Natural killer cell (primary cell): ENCODE measurements around the gene HPSE. TPM values are rescaled to one million over a fixed set of nuclear protein-coding genes. Genes with fewer than 3 reads are reported as not detected.

ENCODE experiments used
- ATAC-seq, 3 donors: fragments of 150-1000 bp in 2 of 3; fragments of 200-7000 bp in 1 of 3; cut with Tn5 transposase; 1 replicate in 1 of 3; 2 replicates in 2 of 3; pipeline ENCODE4 v1.10.0; 2021; ENCODE audit warnings: mild to moderate bottlenecking in 2 of 3, moderate library complexity in 2 of 3
- DNase-seq, 2 donors: peaks; one replicate each; pipeline versions ENCODE4 v3.0.0 to v3.0.0-alpha.2; 2013 to 2021; ENCODE audit warnings: mixed read lengths in 1 of 2
- H3K27ac ChIP-seq: one replicate; pipeline ENCODE4 v1.5.1; 2013; ENCODE audit warnings: mild to moderate bottlenecking, low read length
- H3K27me3 ChIP-seq: one replicate; pipeline ENCODE4 v1.6.1; 2013; ENCODE audit warnings: low read length; ENCODE audit not compliant: control insufficient read depth, insufficient read depth
- H3K36me3 ChIP-seq: one replicate; pipeline ENCODE4 v1.6.1; 2013; ENCODE audit warnings: low read length; ENCODE audit not compliant: control insufficient read depth, insufficient read depth
- H3K4me1 ChIP-seq: one replicate; pipeline ENCODE4 v1.6.1; 2013; ENCODE audit warnings: low read length; ENCODE audit not compliant: control insufficient read depth, insufficient read depth
- H3K4me3 ChIP-seq: one replicate; pipeline ENCODE4 v1.5.1; 2013; ENCODE audit warnings: low read length
- H3K9me3 ChIP-seq: one replicate; pipeline ENCODE4 v1.6.1; 2013; ENCODE audit warnings: low read length; ENCODE audit not compliant: control insufficient read depth, insufficient read depth
- H3K27ac Mint-ChIP-seq, 2 donors: one replicate each; pipeline ENCODE4 v1.8.0; 2022; ENCODE audit warnings: mild to moderate bottlenecking in 2 of 2, mixed read lengths in 2 of 2, moderate library complexity in 1 of 2
- H3K27me3 Mint-ChIP-seq, 2 donors: one replicate each; pipeline ENCODE4 v1.8.0; 2022; ENCODE audit warnings: low read depth in 2 of 2, mixed read lengths in 2 of 2
- H3K36me3 Mint-ChIP-seq: one replicate; pipeline ENCODE4 v1.8.0; 2022; ENCODE audit warnings: mixed read lengths
- H3K4me1 Mint-ChIP-seq, 2 donors: one replicate each; pipeline ENCODE4 v1.8.0; 2022; ENCODE audit warnings: mixed read lengths in 2 of 2
- H3K4me3 Mint-ChIP-seq: one replicate; pipeline ENCODE4 v1.8.0; 2022; ENCODE audit warnings: mild to moderate bottlenecking, moderate library complexity, mixed read lengths
- H3K9me3 Mint-ChIP-seq, 2 donors: one replicate each; pipeline ENCODE4 v1.8.0; 2022; ENCODE audit warnings: mixed read lengths in 2 of 2
- CTCF ChIP-seq: fragments of 200-600 bp; IDR thresholded peaks from one replicate; pipeline ENCODE4 v1.8.0; 2022; ENCODE audit warnings: antibody characterized with exemption
- WGBS: methylation state at CpG from one replicate; pipeline ENCODE4 v1.1.7; 2013; ENCODE audit warnings: missing lambda C conversion rate; ENCODE audit not compliant: insufficient coverage; 5-methylcytosine and 5-hydroxymethylcytosine counted together
- intact Hi-C: fragments of 100-400 bp; cut with micrococcal nuclease; formaldehyde crosslinking; loops from one replicate; pipeline ENCODE4 v1.14.2; 2022
- total RNA-seq, 4 donors: library from RNA; stranded (reverse); fragments of 120-200 nt in 1 of 4; gene quantifications; one replicate each; pipeline versions ENCODE4 v1.2.3 to v1.2.4, GENCODE V29; 2013 to 2022

HPSE gene
- total RNA-seq, 3 donors from 2014 or later (not counting 1 experiment from before 2014, with no cell fraction given): 0.89 to 2.6 (median 1.5) TPM

- intact Hi-C loops: no loop called here
- no peak for DNase-seq
- Mint-ChIP-seq H3K27ac (no peak overlapping the region), H3K4me1 (peaks cover under 1% of the 10 kb centered on the region in 2 donors), H3K36me3 (no peaks in the 10 kb centered on the region), H3K27me3 (no peaks in the 10 kb centered on the region), H3K4me3 (no peak overlapping the region), H3K9me3 (no peaks in the 10 kb centered on the region)
- peaks cover 4% of the 10 kb centered on the region for H3K4me1 ChIP-seq
- 93% methylated on average over 4 of the region's 4 CpGs for WGBS
- no peak overlapping the region for H3K4me3 ChIP-seq
- no peak for ATAC-seq
- TF ChIP-seq CTCF: no peak
- no peak overlapping the region for H3K27ac ChIP-seq
- peaks cover 3% of the 10 kb centered on the region for H3K36me3 ChIP-seq
- no peaks in the 10 kb centered on the region for H3K27me3 ChIP-seq
- H3K9me3 ChIP-seq: no peaks in the 10 kb centered on the region
Observed at GRCh38 chr4:83315341-83315870, 19.2 kb downstream of the HPSE start.

- H3K27me3 Mint-ChIP-seq: peaks cover 0 to 12% of the 10 kb centered on the region in 2 donors
- WGBS: 98% methylated on average over 4 of the region's 4 CpGs
- no peaks in the 10 kb centered on the region for H3K36me3 Mint-ChIP-seq
- TF ChIP-seq CTCF: no peak
- no peaks in the 10 kb centered on the region for H3K36me3 ChIP-seq
- no peaks in the 10 kb centered on the region for H3K4me1 Mint-ChIP-seq
- no peak for ATAC-seq
- H3K27ac ChIP-seq: no peak overlapping the region
- intact Hi-C loops: no loop called here
- no peaks in the 10 kb centered on the region for H3K27me3 ChIP-seq
- no peak for DNase-seq
- H3K4me1 ChIP-seq: no peaks in the 10 kb centered on the region
- H3K9me3 Mint-ChIP-seq: no peaks in the 10 kb centered on the region
- H3K4me3 ChIP-seq: no peak overlapping the region
- no peak overlapping the region for H3K4me3 Mint-ChIP-seq
- H3K27ac Mint-ChIP-seq: no peak overlapping the region
- H3K9me3 ChIP-seq: no peaks in the 10 kb centered on the region
Observed at GRCh38 chr4:83308672-83309071, 26.0 kb downstream of the HPSE start.

- H3K36me3 Mint-ChIP-seq: no peaks in the 10 kb centered on the region
- H3K4me1 Mint-ChIP-seq: no peaks in the 10 kb centered on the region
- DNase-seq (no peak), ATAC-seq (no peak)
- H3K36me3 ChIP-seq: no peaks in the 10 kb centered on the region
- H3K4me1 ChIP-seq: no peaks in the 10 kb centered on the region
- no peak overlapping the region for H3K4me3 Mint-ChIP-seq
- H3K4me3 ChIP-seq: no peak overlapping the region
- H3K27ac Mint-ChIP-seq: no peak overlapping the region
- no peak overlapping the region for H3K27ac ChIP-seq
- H3K9me3 Mint-ChIP-seq: no peaks in the 10 kb centered on the region
- H3K27me3 ChIP-seq: no peaks in the 10 kb centered on the region
- no peak for TF ChIP-seq CTCF
- WGBS: 83% methylated on average over 7 of the region's 7 CpGs
- H3K9me3 ChIP-seq: no peaks in the 10 kb centered on the region
- peaks cover 0 to 12% of the 10 kb centered on the region in 2 donors for H3K27me3 Mint-ChIP-seq
- intact Hi-C loops: no loop called here
Observed at GRCh38 chr4:83307920-83308319, 26.7 kb downstream of the HPSE start.

- Histone ChIP-seq H3K4me3 (no peak overlapping the region), H3K4me1 (no peaks in the 10 kb centered on the region), H3K27me3 (no peaks in the 10 kb centered on the region), H3K27ac (no peak overlapping the region), H3K9me3 (no peaks in the 10 kb centered on the region), H3K36me3 (no peaks in the 10 kb centered on the region)
- no CpG with 5 or more reads among the region's 2 CpGs for WGBS
- ATAC-seq (no peak), DNase-seq (no peak)
- Mint-ChIP-seq H3K4me1 (no peaks in the 10 kb centered on the region), H3K27ac (no peak overlapping the region), H3K36me3 (no peaks in the 10 kb centered on the region), H3K4me3 (no peak overlapping the region), H3K9me3 (no peaks in the 10 kb centered on the region), H3K27me3 (peaks cover 0 to 12% of the 10 kb centered on the region in 2 donors)
- intact Hi-C loops: no loop called here
- TF ChIP-seq CTCF: no peak
Observed at GRCh38 chr4:83305187-83305586, 29.5 kb downstream of the HPSE start.
